Muscle of leg (tissue), 11 donors: ENCODE results near the gene BNIPL. TPM values are rescaled to one million over a fixed set of nuclear protein-coding genes. Genes with fewer than 3 reads are reported as not detected.

Experiments used
- DNase-seq: peaks from one replicate; pipeline ENCODE4 v3.0.0; 2013
- H3K27ac ChIP-seq: one replicate; pipeline ENCODE4 v1.5.1; 2013; ENCODE audit warnings: mild to moderate bottlenecking, low read length, control low read depth
- H3K27me3 ChIP-seq: one replicate; pipeline ENCODE4 v1.6.1; 2013; ENCODE audit warnings: low read length; ENCODE audit not compliant: control insufficient read depth, insufficient read depth
- H3K36me3 ChIP-seq: one replicate; pipeline ENCODE4 v1.6.1; 2013; ENCODE audit warnings: low read length; ENCODE audit not compliant: control insufficient read depth, insufficient read depth
- H3K4me1 ChIP-seq: one replicate; pipeline ENCODE4 v1.6.1; 2013; ENCODE audit warnings: low read length; ENCODE audit not compliant: control insufficient read depth, insufficient read depth
- H3K4me3 ChIP-seq: one replicate; pipeline ENCODE4 v1.5.1; 2013; ENCODE audit warnings: low read length, control low read depth
- H3K9me3 ChIP-seq: replicated peaks from 2 replicates; pipeline ENCODE4 v1.6.1; 2013; ENCODE audit warnings: low read depth, low read length; ENCODE audit not compliant: control insufficient read depth
- WGBS: methylation state at CpG from one replicate; pipeline ENCODE4 v1.1.5; 2013; ENCODE audit warnings: missing lambda C conversion rate; ENCODE audit not compliant: insufficient coverage; 5-methylcytosine and 5-hydroxymethylcytosine counted together
- polyA plus RNA-seq, 8 donors: library from polyadenylated mRNA; unstranded; fragments of 120-200 nt; gene quantifications; one replicate each; pipeline versions ENCODE4 v1.2.1 to v1.2.3, GENCODE V29; 2013; ENCODE audit warnings: inconsistent platforms in 1 of 8, low replicate concordance in 1 of 8; ENCODE audit not compliant: insufficient read length in 8 of 8, insufficient read depth in 1 of 8
- total RNA-seq: library from RNA; stranded (reverse); fragments of 120-200 nt; gene quantifications from one replicate; pipeline ENCODE4 v1.2.4, GENCODE V29; 2013

Gene BNIPL
- total and polyA plus RNA-seq, 9 donors, result 0.22 to 5.1 (median 0.61) TPM

GRCh38 chr1:151009674-151010345 lies 26.6 kb upstream of the BNIPL start:
- H3K36me3 ChIP-seq, result peaks cover 3% of the 10 kb centered on the region
- H3K27ac ChIP-seq, result no peak overlapping the region
- no peak overlapping the region for H3K4me3 ChIP-seq
- peaks cover 37% of the 10 kb centered on the region for H3K4me1 ChIP-seq
- DNase-seq, result no peak
- H3K27me3 ChIP-seq, result no peaks in the 10 kb centered on the region
- H3K9me3 ChIP-seq, result no peaks in the 10 kb centered on the region
- no CpG with 5 or more reads among the region's 8 CpGs for WGBS

GRCh38 chr1:151010346-151010726 lies 26.1 kb upstream of the BNIPL start:
- Histone ChIP-seq H3K4me1 (peaks cover 32% of the 10 kb centered on the region), H3K4me3 (no peak overlapping the region), H3K27ac (no peak overlapping the region), H3K27me3 (no peaks in the 10 kb centered on the region), H3K36me3 (peaks cover 3% of the 10 kb centered on the region), H3K9me3 (no peaks in the 10 kb centered on the region)
- no CpG with 5 or more reads among the region's 3 CpGs for WGBS
- DNase-seq, result no peak

- no peak overlapping the region for H3K27ac ChIP-seq
Observed at GRCh38 chr1:151011154-151011850, 25.1 kb upstream of the BNIPL start.

GRCh38 chr1:151012684-151013471 lies 23.5 kb upstream of the BNIPL start:
- Histone ChIP-seq H3K27me3 (no peaks in the 10 kb centered on the region), H3K36me3 (peaks cover 6% of the 10 kb centered on the region), H3K4me3 (no peak overlapping the region), H3K4me1 (peaks cover 13% of the 10 kb centered on the region), H3K9me3 (no peaks in the 10 kb centered on the region), H3K27ac (no peak overlapping the region)
- no peak for DNase-seq
- WGBS, result 100% methylated on average over 8 of the region's 14 CpGs

More at GRCh38 chr1:151011154-151011850, 25.1 kb upstream of the BNIPL start:
- Histone ChIP-seq H3K9me3 (no peaks in the 10 kb centered on the region), H3K36me3 (peaks cover 3% of the 10 kb centered on the region), H3K4me1 (peaks cover 25% of the 10 kb centered on the region), H3K4me3 (no peak overlapping the region), H3K27me3 (no peaks in the 10 kb centered on the region)
- 100% methylated on average over 2 of the region's 4 CpGs for WGBS
- DNase-seq, result no peak

GRCh38 chr1:151013518-151013917 lies 22.9 kb upstream of the BNIPL start:
- Histone ChIP-seq H3K36me3 (peaks cover 10% of the 10 kb centered on the region), H3K4me3 (no peak overlapping the region), H3K27ac (no peak overlapping the region), H3K9me3 (no peaks in the 10 kb centered on the region), H3K4me1 (peaks cover 9% of the 10 kb centered on the region), H3K27me3 (no peaks in the 10 kb centered on the region)
- 67% methylated on average over 2 of the region's 2 CpGs for WGBS
- DNase-seq, result no peak

- Histone ChIP-seq H3K36me3 (peaks cover 34% of the 10 kb centered on the region), H3K4me1 (peaks cover 9% of the 10 kb centered on the region), H3K27me3 (no peaks in the 10 kb centered on the region), H3K4me3 (no peak overlapping the region), H3K9me3 (no peaks in the 10 kb centered on the region), H3K27ac (no peak overlapping the region)
- WGBS, result 20% methylated on average over 1 of the region's 6 CpGs
- DNase-seq, result peak; percentile 81
Observed at GRCh38 chr1:151024540-151025146, 11.7 kb upstream of the BNIPL start.

- Histone ChIP-seq H3K4me1 (peaks cover 9% of the 10 kb centered on the region), H3K36me3 (peaks cover 48% of the 10 kb centered on the region), H3K27ac (no peak overlapping the region), H3K27me3 (no peaks in the 10 kb centered on the region), H3K9me3 (no peaks in the 10 kb centered on the region), H3K4me3 (no peak overlapping the region)
- no peak for DNase-seq
Observed at GRCh38 chr1:151026460-151026859, 9.9 kb upstream of the BNIPL start.

GRCh38 chr1:151032164-151032563 lies 4.2 kb upstream of the BNIPL start:
- H3K27me3 ChIP-seq, result no peaks in the 10 kb centered on the region
- peaks cover 66% of the 10 kb centered on the region for H3K36me3 ChIP-seq
- WGBS, result 100% methylated on average over 4 of the region's 8 CpGs
- DNase-seq, result no peak
- no peak overlapping the region for H3K27ac ChIP-seq
- H3K4me1 ChIP-seq, result no peaks in the 10 kb centered on the region
- no peak overlapping the region for H3K4me3 ChIP-seq
- H3K9me3 ChIP-seq, result no peaks in the 10 kb centered on the region

GRCh38 chr1:151035167-151035566 lies 1.2 kb upstream of the BNIPL start:
- Histone ChIP-seq H3K27ac (no peak overlapping the region), H3K9me3 (no peaks in the 10 kb centered on the region), H3K36me3 (peaks cover 41% of the 10 kb centered on the region), H3K4me3 (no peak overlapping the region), H3K4me1 (no peaks in the 10 kb centered on the region), H3K27me3 (no peaks in the 10 kb centered on the region)
- no peak for DNase-seq
- WGBS, result no CpG with 5 or more reads among the region's 3 CpGs

- H3K9me3 ChIP-seq, result no peaks in the 10 kb centered on the region
- H3K4me1 ChIP-seq, result no peaks in the 10 kb centered on the region
- H3K4me3 ChIP-seq, result no peak overlapping the region
- H3K27ac ChIP-seq, result no peak overlapping the region
- WGBS, result 79% methylated on average over 2 of the region's 6 CpGs
- peaks cover 27% of the 10 kb centered on the region for H3K36me3 ChIP-seq
- DNase-seq, result no peak
- H3K27me3 ChIP-seq, result no peaks in the 10 kb centered on the region
Observed at GRCh38 chr1:151037032-151037431, 646 bp downstream of the BNIPL start.
